HepG2 (cell line): ENCODE data around the gene EPB41L1. TPM values are rescaled to one million over a fixed set of nuclear protein-coding genes. Genes with fewer than 3 reads are reported as not detected.

ENCODE experiments used
- ATAC-seq: fragments of 200-7000 bp; cut with Tn5 transposase; 3 replicates; pipeline ENCODE4 v1.9.1; 2020; ENCODE audit warnings: mild to moderate bottlenecking, moderate library complexity
- BruUV-seq: library from RNA; stranded (reverse); fragments of 400-500 nt; replicated peaks from 2 replicates; lab custom pipeline; 2021; lab: Mats Ljungman, UMichigan
- CTCF ChIA-PET: fragments of 300-600 bp; formaldehyde crosslinking; extraction: SDS; loops from one replicate; lab custom pipeline; 2021; ENCODE audit warnings: low total read pairs, inconsistent platforms, low intra/inter-chr PET ratio; lab: Yijun Ruan, JAX
- POLR2A ChIA-PET: fragments of 350-600 bp; sonication (Branson Sonifier 250); formaldehyde crosslinking; loops from one replicate; lab custom pipeline; 2020; ENCODE audit warnings: antibody characterized with exemption, inconsistent platforms; lab: Yijun Ruan, JAX
- DNase-seq: peaks from one replicate; pipeline ENCODE4 v3.0.0-alpha.2; 2015; ENCODE audit warnings: low spot score
- FAIRE-seq: peaks from 3 replicates; lab custom pipeline; 2011; peaks lifted over from hg19 to GRCh38; lab: Jason Lieb, UNC
- H2AFZ ChIP-seq: one replicate; pipeline ENCODE4 v1.6.1; 2011; ENCODE audit warnings: low read length, inconsistent platforms
- H3K27ac ChIP-seq: fragments of 300-600 bp; 3 replicates; pipeline ENCODE4 v1.8.0; 2011; ENCODE audit warnings: mixed run types, mild to moderate bottlenecking, mixed read lengths, low read length, inconsistent platforms; ENCODE audit not compliant: insufficient read depth; ENCODE audit errors: extremely low read length
- H3K27me3 ChIP-seq, 2 experiments: fragments of 200-600 bp in 1 of 2; 2 replicates in 1 of 2; 3 replicates in 1 of 2; pipeline versions ENCODE4 v1.6.0 to v1.8.0; 2011; ENCODE audit warnings: low read length in 2 of 2, mild to moderate bottlenecking in 2 of 2, moderate library complexity in 2 of 2, inconsistent platforms in 1 of 2; ENCODE audit not compliant: insufficient read depth in 2 of 2, control insufficient read depth in 1 of 2
- H3K36me3 ChIP-seq, 2 experiments: fragments of 200-600 bp in 1 of 2; replicated peaks in 1 of 2; 2 replicates in 1 of 2; 3 replicates in 1 of 2; pipeline versions ENCODE4 v1.5.1 to v1.8.0; 2011; ENCODE audit warnings: low read length in 2 of 2, inconsistent platforms in 1 of 2; ENCODE audit not compliant: insufficient read depth in 2 of 2, control insufficient read depth in 1 of 2
- H3K4me1 ChIP-seq: 2 replicates; pipeline ENCODE4 v1.5.1; 2012; ENCODE audit warnings: low read length, inconsistent platforms; ENCODE audit not compliant: insufficient read depth
- H3K4me2 ChIP-seq: 2 replicates; pipeline ENCODE4 v1.6.0; 2011; ENCODE audit warnings: low read depth, low read length, inconsistent platforms
- H3K4me3 ChIP-seq, 3 experiments: fragments of 200-600 bp in 1 of 3; sonication (generic), shearing (Covaris generic) in 1 of 3; replicated peaks in 1 of 3; 2 replicates each; pipeline ENCODE4 v1.5.1; 2011 to 2016; ENCODE audit warnings: low read length in 3 of 3, inconsistent platforms in 2 of 3, low read depth in 2 of 3, mild to moderate bottlenecking in 2 of 3, control low read depth in 1 of 3, mixed read lengths in 1 of 3; ENCODE audit not compliant: insufficient read depth in 1 of 3
- H3K79me2 ChIP-seq: one replicate; pipeline ENCODE4 v1.6.1; 2011; ENCODE audit warnings: low read length, inconsistent platforms; ENCODE audit not compliant: insufficient read depth
- H3K9ac ChIP-seq: 2 replicates; pipeline ENCODE4 v1.6.0; 2011; ENCODE audit warnings: mild to moderate bottlenecking, low read depth, low read length, inconsistent platforms; ENCODE audit not compliant: insufficient read depth
- H3K9me3 ChIP-seq: 2 replicates; pipeline ENCODE4 v1.5.1; 2012; ENCODE audit warnings: mild to moderate bottlenecking, low read length
- H4K20me1 ChIP-seq: 2 replicates; pipeline ENCODE4 v1.6.0; 2011; ENCODE audit warnings: inconsistent platforms, mild to moderate bottlenecking, low read length, moderate library complexity; ENCODE audit not compliant: insufficient read depth
- AHDC1 ChIP-seq: sonication (generic); formaldehyde crosslinking; IDR thresholded peaks from 2 replicates; pipeline ENCODE4 v1.5.1; 2020; ENCODE audit warnings: mild to moderate bottlenecking, missing genetic modification reagents, borderline replicate concordance
- GMEB2 ChIP-seq: IDR thresholded peaks from 2 replicates; pipeline ENCODE4 v1.6.1; 2016; ENCODE audit warnings: missing biosample characterization, missing genetic modification reagents, low read depth
- PRDM4 ChIP-seq: sonication (generic); formaldehyde crosslinking; IDR thresholded peaks from 2 replicates; pipeline ENCODE4 v1.9.0; 2021; ENCODE audit warnings: missing genetic modification reagents, borderline replicate concordance
- RBAK ChIP-seq: sonication (generic); formaldehyde crosslinking; IDR thresholded peaks from 2 replicates; pipeline ENCODE4 v1.5.1; 2020; ENCODE audit warnings: mild to moderate bottlenecking, missing genetic modification reagents
- TFDP1 ChIP-seq: IDR thresholded peaks from 2 replicates; pipeline ENCODE4 v1.6.1; 2016; ENCODE audit warnings: missing compliant biosample characterization, missing genetic modification reagents, borderline replicate concordance
- ZEB1 ChIP-seq: IDR thresholded peaks from 2 replicates; pipeline ENCODE4 v1.6.1; 2012; ENCODE audit warnings: mild to moderate bottlenecking, low read depth, inconsistent platforms; ENCODE audit not compliant: insufficient replicate concordance
- ZNF510 ChIP-seq: sonication (generic); formaldehyde crosslinking; IDR thresholded peaks from 2 replicates; pipeline ENCODE4 v1.4.0; 2020; ENCODE audit warnings: low read depth, mild to moderate bottlenecking, missing genetic modification reagents
- ZNF816 ChIP-seq: sonication (generic); formaldehyde crosslinking; IDR thresholded peaks from 2 replicates; pipeline ENCODE4 v1.8.0; 2022; ENCODE audit warnings: missing genetic modification reagents, mild to moderate bottlenecking, borderline replicate concordance
- WGBS: methylation state at CpG from one replicate; pipeline ENCODE4 v1.1.6; 2017; ENCODE audit warnings: low lambda C conversion rate; 5-methylcytosine and 5-hydroxymethylcytosine counted together
- in situ Hi-C: cut with HindIII; loops from 2 replicates; pipeline ENCODE4 v1.10.0; 2017; ENCODE audit warnings: low pct_unique_long_range_greater_than_20kb; ENCODE audit not compliant: extremely low pct_ligation_motif_present
- intact Hi-C: fragments of 100-400 bp; cut with micrococcal nuclease; formaldehyde crosslinking; loops from one replicate; pipeline ENCODE4 v1.10.0; 2022; ENCODE audit not compliant: unreplicated experiment
- polyA plus RNA-seq, 8 experiments: library from polyadenylated mRNA; depleted of rRNA in 3 of 8; stranded (reverse) in 7 of 8; unstranded in 1 of 8; fragments of >200 nt; fragmentation: Illumina TruSeq in 4 of 8; extraction: Trizol in 4 of 8; gene quantifications; 2 replicates each; pipeline versions ENCODE4 v1.2.1 to v1.2.3, GENCODE V29; 2011 to 2016; ENCODE audit warnings: low read depth in 4 of 8, missing spikeins in 1 of 8, mixed read lengths in 1 of 8; ENCODE audit not compliant: insufficient read depth in 1 of 8
- total RNA-seq, 5 experiments: library from RNA; depleted of rRNA; stranded (reverse); fragments of >200 nt; fragmentation: Illumina TruSeq; extraction: Trizol; gene quantifications; 2 replicates each; pipeline ENCODE4 v1.2.3, GENCODE V29; 2016; ENCODE audit warnings: low read depth in 1 of 5
- TF ChIP-seq, protein P1 (sequence below): sonication (generic); formaldehyde crosslinking; IDR thresholded peaks from 2 replicates; pipeline ENCODE4 v1.4.0; 2020; ENCODE audit warnings: mild to moderate bottlenecking, missing genetic modification reagents

The EPB41L1 gene
- total and polyA plus RNA-seq, 2 of the 13 experiments (the other 11 are each of a cell fraction or from before 2014, with no cell fraction given) = 16.7 to 39.0 TPM

DNA sequence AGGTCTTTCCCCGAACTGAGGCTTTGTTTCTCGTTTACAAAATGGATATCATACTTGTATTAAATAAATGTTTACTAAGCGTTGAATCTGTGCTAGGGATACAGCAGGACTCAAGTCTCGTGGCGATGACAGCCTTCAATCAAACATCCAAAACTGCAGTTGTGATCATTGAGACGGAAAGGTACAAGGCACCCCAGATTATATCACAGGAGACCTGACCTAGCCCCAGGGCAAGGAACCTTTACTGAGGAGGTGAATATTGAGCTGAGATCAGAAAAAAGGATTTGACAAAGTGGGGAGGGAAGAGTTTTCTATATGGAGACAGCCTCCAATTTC, 82.2 kb downstream of the EPB41L1 start:
- TSS peak; percentile 78 for BruUV-seq
- FAIRE-seq = no peak
- no peak for DNase-seq
- Histone ChIP-seq H3K9me3 (no peaks in the 10 kb centered on the region), H3K4me2 (peak overlapping the region; percentile 98), H3K9ac (peak overlapping the region; percentile 91), H3K4me3 (peak overlapping the region; percentile 82 to 89 (median 88)), H3K27ac (peak overlapping the region; percentile 75), H4K20me1 (no peaks in the 10 kb centered on the region), H3K36me3 (peaks cover 13 to 28% of the 10 kb centered on the region in 2 experiments), H3K27me3 (no peaks in the 10 kb centered on the region; a peak in 1 of 5 replicates), H2AFZ (no peak overlapping the region), H3K4me1 (peaks cover 35% of the 10 kb centered on the region), H3K79me2 (peaks cover 40% of the 10 kb centered on the region)
- CTCF ChIA-PET = no interaction called here
- in situ Hi-C loops (no loop called here), intact Hi-C loops (no loop called here)
- no peak; the same call in 2 of the 3 replicates for ATAC-seq
- POLR2A ChIA-PET = interaction anchor here (0.7 to 2.6 kb wide), 11 partner anchors 10 to 695 kb away, joined by 3 to 12 read pairs (median 5); partner anchors contain the start of genes ERGIC3 and SCAND1
- WGBS = 0% methylated on average over 6 of the region's 6 CpGs
- TF ChIP-seq AHDC1 (CRISPR knock-in tag) (no peak; the same call in 1 of the 2 replicates), TFDP1 (CRISPR knock-in tag) (no peak), ZEB1 (no peak), GMEB2 (no peak), ZNF510 (CRISPR knock-in tag) (0 out of 2 replicates have a peak, but pooled peaks have one; percentile 18), RBAK (CRISPR knock-in tag) (0 out of 2 replicates have a peak, but pooled peaks have one; percentile 1), PRDM4 (no peak), ZNF816 (0 out of 2 replicates have a peak, but pooled peaks have one; percentile 18)
- TF ChIP-seq, protein P1, sequence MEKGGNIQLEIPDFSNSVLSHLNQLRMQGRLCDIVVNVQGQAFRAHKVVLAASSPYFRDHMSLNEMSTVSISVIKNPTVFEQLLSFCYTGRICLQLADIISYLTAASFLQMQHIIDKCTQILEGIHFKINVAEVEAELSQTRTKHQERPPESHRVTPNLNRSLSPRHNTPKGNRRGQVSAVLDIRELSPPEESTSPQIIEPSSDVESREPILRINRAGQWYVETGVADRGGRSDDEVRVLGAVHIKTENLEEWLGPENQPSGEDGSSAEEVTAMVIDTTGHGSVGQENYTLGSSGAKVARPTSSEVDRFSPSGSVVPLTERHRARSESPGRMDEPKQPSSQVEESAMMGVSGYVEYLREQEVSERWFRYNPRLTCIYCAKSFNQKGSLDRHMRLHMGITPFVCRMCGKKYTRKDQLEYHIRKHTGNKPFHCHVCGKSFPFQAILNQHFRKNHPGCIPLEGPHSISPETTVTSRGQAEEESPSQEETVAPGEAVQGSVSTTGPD (CRISPR knock-in tag) = no peak
